Adrenal gland (tissue), 5 donors: Measurements from ENCODE around the gene DYNC1I1.

Experiments
- POLR2A ChIP-seq, 2 donors: fragments of 450-650 bp; IDR thresholded peaks; one replicate each; pipeline ENCODE4 v1.6.1; 2017; ENCODE audit warnings: antibody characterized with exemption in 2 of 2, mild to moderate bottlenecking in 2 of 2, moderate library complexity in 1 of 2
- TF ChIP-seq, protein P1 (sequence below), 6 experiments: fragments of 450-650 bp in 4 of 6; fragments of 200-600 bp in 2 of 6; sonication (generic) in 1 of 6; IDR thresholded peaks; 1 replicate in 5 of 6; 2 replicates in 1 of 6; pipeline versions ENCODE4 v1.5.1 to v1.8.0; 2016 to 2021; ENCODE audit warnings: antibody characterized with exemption in 6 of 6, mild to moderate bottlenecking in 2 of 6, moderate library complexity in 1 of 6
- donor health status: DM: no; HTN: no; CAD: no.

DNA sequence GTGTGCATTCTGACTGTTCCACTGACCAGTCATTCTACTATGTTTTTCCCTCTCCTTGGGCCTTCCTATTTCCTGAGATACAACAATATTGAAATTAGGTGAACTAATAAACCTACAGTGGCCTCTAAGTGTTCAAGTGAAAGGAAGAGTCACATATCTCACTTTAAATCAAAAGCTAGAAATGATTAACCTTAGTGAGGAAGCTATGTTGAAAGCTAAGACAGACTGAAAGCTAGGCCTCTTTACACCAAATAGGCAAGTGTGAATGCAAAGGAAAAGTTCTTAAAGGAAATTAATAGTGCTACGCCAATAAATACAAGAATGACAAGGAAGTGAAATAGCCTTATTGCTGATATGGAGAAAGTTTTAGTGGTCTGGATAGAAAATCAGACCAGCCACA, 5.7 kb upstream of the DYNC1I1 start:
- TF ChIP-seq, protein P1, sequence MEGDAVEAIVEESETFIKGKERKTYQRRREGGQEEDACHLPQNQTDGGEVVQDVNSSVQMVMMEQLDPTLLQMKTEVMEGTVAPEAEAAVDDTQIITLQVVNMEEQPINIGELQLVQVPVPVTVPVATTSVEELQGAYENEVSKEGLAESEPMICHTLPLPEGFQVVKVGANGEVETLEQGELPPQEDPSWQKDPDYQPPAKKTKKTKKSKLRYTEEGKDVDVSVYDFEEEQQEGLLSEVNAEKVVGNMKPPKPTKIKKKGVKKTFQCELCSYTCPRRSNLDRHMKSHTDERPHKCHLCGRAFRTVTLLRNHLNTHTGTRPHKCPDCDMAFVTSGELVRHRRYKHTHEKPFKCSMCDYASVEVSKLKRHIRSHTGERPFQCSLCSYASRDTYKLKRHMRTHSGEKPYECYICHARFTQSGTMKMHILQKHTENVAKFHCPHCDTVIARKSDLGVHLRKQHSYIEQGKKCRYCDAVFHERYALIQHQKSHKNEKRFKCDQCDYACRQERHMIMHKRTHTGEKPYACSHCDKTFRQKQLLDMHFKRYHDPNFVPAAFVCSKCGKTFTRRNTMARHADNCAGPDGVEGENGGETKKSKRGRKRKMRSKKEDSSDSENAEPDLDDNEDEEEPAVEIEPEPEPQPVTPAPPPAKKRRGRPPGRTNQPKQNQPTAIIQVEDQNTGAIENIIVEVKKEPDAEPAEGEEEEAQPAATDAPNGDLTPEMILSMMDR (IDR thresholded peaks at IDR 0.05): no peak
- TF ChIP-seq POLR2A (IDR thresholded peaks at IDR 0.05): no peak
